CD4-positive, alpha-beta T cell treated with Interleukin-17A for 1 hour (primary cell): ENCODE data around the gene PRKCB.
"Not testable (repeated sequence)": the region's sequence is repeated elsewhere in the genome, so short reads cannot be mapped to it uniquely, and the experiment has no call there.

Experiments used
- DNase-seq: peaks from one replicate; pipeline ENCODE4 v3.0.0-alpha.2; 2020

PRKCB gene

GRCh38 chr16:24140730-24141129 is 304.9 kb downstream of the PRKCB start:
- no peak for DNase-seq

- DNase-seq: no peak
Measured at GRCh38 chr16:24141466-24141865, 305.7 kb downstream of the PRKCB start.

DNA sequence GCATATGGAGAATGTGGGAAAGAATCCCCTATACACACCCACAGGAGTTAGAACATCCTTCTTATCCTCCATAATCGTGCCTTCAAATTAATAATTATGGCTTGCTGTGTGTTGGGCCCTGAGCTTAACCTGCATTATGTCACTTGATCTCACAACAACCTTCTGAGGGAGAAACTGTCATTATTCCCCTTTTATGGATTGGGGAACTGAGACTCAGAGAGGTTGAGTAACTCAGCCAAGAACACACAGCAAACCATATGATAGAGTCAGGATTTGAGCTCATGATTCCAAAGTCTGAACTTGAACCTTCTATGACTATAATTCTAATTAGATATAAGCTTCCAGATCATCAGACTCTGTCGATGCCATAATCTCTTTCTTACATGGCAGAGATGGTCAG is 306.1 kb downstream of the PRKCB start:
- DNase-seq: no peak

- no peak for DNase-seq
Measured at GRCh38 chr16:24145927-24146326, 310.1 kb downstream of the PRKCB start.

GRCh38 chr16:24146518-24146917 is 310.7 kb downstream of the PRKCB start:
- no peak for DNase-seq

- DNase-seq: no peak
Measured at GRCh38 chr16:24149102-24149501, 313.3 kb downstream of the PRKCB start.

DNA sequence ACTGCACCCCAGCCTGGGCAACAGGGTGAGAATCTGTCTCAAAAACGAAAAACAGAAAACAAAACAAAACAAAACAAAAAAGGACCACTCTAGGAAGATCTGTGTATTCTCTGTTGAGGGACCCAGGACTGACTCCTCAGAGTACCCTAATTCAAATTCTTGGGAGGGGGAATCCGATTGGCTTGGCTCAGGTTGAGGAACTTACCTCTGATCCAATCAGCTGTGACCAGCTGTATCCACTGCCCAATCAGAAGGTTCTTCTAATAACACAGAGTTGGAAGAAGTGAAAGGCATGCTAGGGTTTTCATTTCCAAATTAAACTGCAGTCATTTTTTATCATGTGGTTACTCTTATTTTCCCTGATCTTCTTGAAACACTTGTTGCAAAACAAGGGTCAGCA is 314.5 kb downstream of the PRKCB start:
- no peak for DNase-seq

DNA sequence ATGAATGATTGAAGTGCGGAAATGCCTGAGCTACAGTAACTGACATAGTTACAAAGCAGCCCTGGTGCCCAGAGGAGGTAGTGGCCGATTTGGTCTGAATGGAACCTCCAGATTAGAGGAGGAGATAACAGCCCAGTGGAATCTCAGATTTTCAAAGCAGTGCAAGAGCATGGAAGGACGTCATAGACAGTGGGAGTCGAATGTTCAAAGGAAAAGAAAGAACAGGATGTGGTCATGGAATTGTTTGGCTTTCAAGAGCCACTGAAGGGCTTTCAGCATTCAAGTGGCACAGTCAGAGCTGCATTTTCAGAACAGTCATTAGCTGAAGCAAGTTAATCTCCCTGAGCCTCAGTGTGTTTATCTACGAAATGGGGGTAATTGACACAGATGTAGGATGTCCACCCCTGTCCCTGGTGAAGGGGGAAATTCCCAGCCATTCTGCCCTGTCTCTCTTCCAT is 315.7 kb downstream of the PRKCB start:
- peak; percentile 18 for DNase-seq

GRCh38 chr16:24152048-24152447 is 316.3 kb downstream of the PRKCB start:
- DNase-seq: not testable (repeated sequence)

DNA sequence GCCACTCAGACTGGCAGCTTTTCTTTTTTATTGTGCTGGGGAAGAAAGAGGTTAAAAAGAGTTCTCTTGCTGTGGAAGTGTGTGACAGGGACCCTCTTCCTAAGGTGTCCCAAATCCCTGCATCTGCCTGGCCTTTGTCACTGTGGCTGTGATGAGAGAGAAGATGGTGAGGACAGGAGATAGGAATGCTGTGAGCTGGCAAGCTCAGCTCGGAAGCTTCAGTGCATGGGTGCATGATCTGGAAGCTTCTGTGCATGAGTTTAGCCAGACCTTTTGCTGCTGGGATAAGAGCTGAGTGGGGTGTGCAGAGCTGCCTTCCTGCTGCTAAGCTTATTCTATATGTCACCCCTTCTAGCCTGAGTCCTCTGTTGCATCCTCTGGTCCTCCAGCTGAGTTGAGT is 317.0 kb downstream of the PRKCB start:
- no peak for DNase-seq

DNA sequence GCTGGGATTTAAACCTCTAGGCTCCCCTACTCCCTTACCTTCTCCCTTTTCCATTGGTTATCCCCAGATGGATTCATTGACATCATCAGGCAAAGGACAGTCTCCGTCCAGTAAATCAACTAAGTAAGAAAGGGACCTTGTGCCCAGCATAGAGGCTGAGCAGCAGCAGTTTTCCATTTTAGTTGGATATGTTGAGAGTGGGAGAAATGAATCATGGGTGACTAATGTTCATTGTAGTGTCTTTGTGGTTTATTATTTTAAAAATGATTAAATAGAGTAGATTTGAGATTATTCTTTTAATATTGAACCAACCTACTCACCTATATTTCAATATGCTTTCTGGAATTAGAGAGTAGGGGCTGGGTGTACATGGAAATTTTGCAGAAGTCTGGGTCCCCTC is 321.0 kb downstream of the PRKCB start:
- DNase-seq: no peak

DNA sequence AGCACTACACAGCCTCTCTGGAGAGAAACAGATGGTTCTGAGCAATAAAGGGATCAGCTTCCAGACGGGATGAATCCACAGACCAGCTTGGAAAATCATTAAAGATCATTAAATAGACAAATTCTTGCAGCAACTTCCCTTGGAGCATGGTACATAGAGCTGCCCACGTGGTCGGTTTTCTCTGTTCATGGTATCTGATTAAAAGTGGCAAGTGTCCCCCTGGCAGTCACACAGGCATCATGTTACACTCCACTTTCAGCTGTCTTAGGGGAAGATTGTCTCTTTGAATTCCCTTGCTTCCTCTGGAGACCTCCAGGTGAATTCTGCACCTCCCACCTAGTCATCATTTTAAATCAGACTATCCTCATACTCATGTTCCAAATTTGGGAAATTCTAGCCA is 328.2 kb downstream of the PRKCB start:
- DNase-seq: no peak

GRCh38 chr16:24164416-24164815 is 328.6 kb downstream of the PRKCB start:
- DNase-seq: no peak

DNA sequence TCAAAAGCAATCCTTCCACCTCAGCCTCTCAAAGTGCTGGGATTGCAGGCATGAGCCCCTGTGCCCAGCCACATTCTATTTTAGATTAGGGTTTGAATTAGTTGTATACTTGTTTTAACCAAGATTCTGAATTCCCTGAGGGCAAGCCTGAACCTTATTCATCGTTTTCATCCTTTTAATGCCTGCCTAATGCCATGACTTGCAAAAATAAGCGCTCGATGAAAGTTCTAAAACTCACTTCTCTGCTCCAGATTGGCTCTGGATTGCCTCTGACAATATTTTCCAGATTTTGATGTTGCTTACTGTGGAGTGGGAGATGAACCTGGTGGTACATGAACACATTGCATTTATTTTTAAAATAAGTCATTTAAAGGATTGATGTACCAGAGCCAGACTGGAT is 329.5 kb downstream of the PRKCB start:
- no peak for DNase-seq

- no peak for DNase-seq
Measured at GRCh38 chr16:24166661-24167528, 331.1 kb downstream of the PRKCB start.

GRCh38 chr16:24168856-24169255 is 333.1 kb downstream of the PRKCB start:
- DNase-seq: no peak

- DNase-seq: no peak
Measured at GRCh38 chr16:24170407-24170806, 334.6 kb downstream of the PRKCB start.

DNA sequence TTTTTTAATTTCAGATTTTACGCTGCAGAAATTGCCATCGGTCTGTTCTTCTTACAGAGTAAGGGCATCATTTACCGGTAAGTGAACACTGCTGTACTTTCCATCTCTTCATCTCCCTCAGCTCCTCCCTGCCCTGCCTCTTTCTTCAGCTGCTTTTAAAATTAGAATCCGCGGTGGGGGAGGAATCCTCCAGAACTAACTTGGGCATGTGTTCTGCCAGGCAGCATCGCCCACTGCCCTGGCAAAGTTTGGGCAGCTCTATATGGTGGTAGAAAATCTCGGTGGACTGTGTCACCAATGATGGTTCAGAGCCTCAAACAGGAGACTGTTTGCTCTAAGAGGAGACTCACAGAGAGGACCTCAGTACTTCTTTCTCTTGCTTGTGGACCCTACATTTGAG is 338.7 kb downstream of the PRKCB start:
- no peak for DNase-seq

DNA sequence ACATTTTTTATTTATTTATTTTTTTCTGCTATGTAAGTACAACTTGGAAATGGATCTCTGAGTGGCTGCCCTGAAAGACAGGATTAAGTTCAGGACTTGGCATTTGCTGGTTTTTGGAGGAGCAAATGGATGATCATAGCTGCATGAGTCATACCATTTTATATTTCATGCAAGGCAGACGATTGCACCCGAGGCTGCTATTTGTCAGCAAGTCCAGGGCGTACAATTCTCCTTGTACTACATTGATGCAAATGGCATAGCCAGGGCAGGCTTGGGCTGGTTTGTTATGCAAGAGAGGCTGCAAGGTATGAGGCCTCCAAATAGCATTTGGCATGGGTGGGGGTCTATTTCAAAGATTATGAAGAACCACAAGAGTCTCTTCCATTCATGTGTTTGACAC is 339.2 kb downstream of the PRKCB start:
- DNase-seq: no peak

DNA sequence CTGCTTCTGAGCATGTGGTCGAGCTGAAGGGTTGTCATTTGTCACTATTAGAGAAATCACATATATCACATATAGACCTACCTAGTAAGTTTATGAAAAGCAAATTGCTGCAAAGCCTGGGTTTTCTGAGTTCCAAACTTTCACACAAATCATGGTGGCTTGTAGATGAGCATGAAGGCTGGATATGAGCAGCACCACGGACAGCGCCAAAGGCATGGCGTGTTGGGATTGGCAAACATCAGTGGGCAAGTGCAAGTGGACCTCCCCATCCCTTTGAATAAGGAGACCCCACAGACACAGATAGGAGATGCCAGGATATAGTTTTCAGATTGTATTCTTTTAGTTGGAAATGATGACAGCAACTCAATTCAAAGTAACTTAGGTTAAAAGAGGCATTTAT is 342.7 kb downstream of the PRKCB start:
- DNase-seq: no peak

- DNase-seq: no peak
Measured at GRCh38 chr16:24180451-24180850, 344.7 kb downstream of the PRKCB start.

GRCh38 chr16:24188021-24188542 is 352.3 kb downstream of the PRKCB start:
- no peak for DNase-seq

GRCh38 chr16:24188751-24189318 is 353.1 kb downstream of the PRKCB start:
- peak; percentile 7 for DNase-seq

- DNase-seq: no peak
Measured at GRCh38 chr16:24189941-24190340, 354.2 kb downstream of the PRKCB start.
